H9 (cell line): ENCODE results near the gene CEBPE. TPM values are rescaled to one million over a fixed set of nuclear protein-coding genes. Genes with fewer than 3 reads are reported as not detected.

Experiments used
- DNase-seq: peaks from one replicate; pipeline ENCODE4 v3.0.0-alpha.2; 2017
- H2AFZ ChIP-seq: one replicate; pipeline ENCODE4 v1.6.1; 2013; ENCODE audit warnings: mild to moderate bottlenecking, low read length, control low read depth, moderate library complexity
- H2AK5ac ChIP-seq: 2 replicates; pipeline ENCODE4 v1.6.1; 2013; ENCODE audit warnings: low read length, control low read depth, mixed read lengths; ENCODE audit not compliant: insufficient read length
- H2BK120ac ChIP-seq: one replicate; pipeline ENCODE4 v1.6.1; 2013; ENCODE audit warnings: low read depth, mild to moderate bottlenecking, low read length, control low read depth, inconsistent platforms; ENCODE audit not compliant: poor library complexity, severe bottlenecking
- H2BK12ac ChIP-seq: 2 replicates; pipeline ENCODE4 v1.6.1; 2013; ENCODE audit warnings: low read length, control low read depth, mixed read lengths, low read depth; ENCODE audit not compliant: insufficient read length
- H2BK15ac ChIP-seq: 2 replicates; pipeline ENCODE4 v1.6.1; 2013; ENCODE audit warnings: low read depth, low read length, control low read depth
- H2BK20ac ChIP-seq: one replicate; pipeline ENCODE4 v1.6.1; 2013; ENCODE audit warnings: low read depth, mild to moderate bottlenecking, low read length, control low read depth, inconsistent platforms; ENCODE audit not compliant: poor library complexity, severe bottlenecking
- H2BK5ac ChIP-seq: 2 replicates; pipeline ENCODE4 v1.6.1; 2013; ENCODE audit warnings: low read length, control low read depth, mixed read lengths; ENCODE audit not compliant: insufficient read length
- H3K14ac ChIP-seq: 2 replicates; pipeline ENCODE4 v1.6.1; 2013; ENCODE audit warnings: low read length, control low read depth; ENCODE audit not compliant: insufficient read depth
- H3K18ac ChIP-seq: 2 replicates; pipeline ENCODE4 v1.6.1; 2013; ENCODE audit warnings: low read depth, mild to moderate bottlenecking, mixed read lengths, low read length, control low read depth; ENCODE audit not compliant: insufficient read length
- H3K23ac ChIP-seq: 2 replicates; pipeline ENCODE4 v1.6.1; 2013; ENCODE audit warnings: low read length, control low read depth, mixed read lengths, low read depth; ENCODE audit not compliant: insufficient read length
- H3K23me2 ChIP-seq: 2 replicates; pipeline ENCODE4 v1.6.1; 2013; ENCODE audit warnings: low read depth, mild to moderate bottlenecking, mixed read lengths, low read length, control low read depth; ENCODE audit not compliant: insufficient read length, poor library complexity, severe bottlenecking
- H3K27ac ChIP-seq: 2 replicates; pipeline ENCODE4 v1.5.1; 2013; ENCODE audit warnings: low read length, control low read depth, mixed read lengths, low read depth; ENCODE audit not compliant: insufficient read length
- H3K27me3 ChIP-seq: 2 replicates; pipeline ENCODE4 v1.6.1; 2013; ENCODE audit warnings: low read length, control low read depth, inconsistent platforms; ENCODE audit not compliant: insufficient read depth
- H3K4ac ChIP-seq: 2 replicates; pipeline ENCODE4 v1.6.1; 2013; ENCODE audit warnings: low read depth, mild to moderate bottlenecking, control low read depth, inconsistent platforms, low read length, moderate library complexity
- H3K4me1 ChIP-seq: 2 replicates; pipeline ENCODE4 v1.6.1; 2013; ENCODE audit warnings: low read length, control low read depth, inconsistent platforms; ENCODE audit not compliant: insufficient read depth
- H3K4me2 ChIP-seq: 2 replicates; pipeline ENCODE4 v1.6.1; 2013; ENCODE audit warnings: low read length, control low read depth, mixed read lengths; ENCODE audit not compliant: insufficient read length, insufficient read depth
- H3K56ac ChIP-seq: 2 replicates; pipeline ENCODE4 v1.6.1; 2013; ENCODE audit warnings: low read depth, mild to moderate bottlenecking, mixed read lengths, low read length, control low read depth; ENCODE audit not compliant: insufficient read length
- H3K79me1 ChIP-seq: 2 replicates; pipeline ENCODE4 v1.6.1; 2013; ENCODE audit warnings: low read depth, mild to moderate bottlenecking, moderate library complexity, low read length, control low read depth, inconsistent platforms; ENCODE audit not compliant: insufficient read depth, poor library complexity, severe bottlenecking
- H3K79me2 ChIP-seq: 2 replicates; pipeline ENCODE4 v1.6.1; 2013; ENCODE audit warnings: low read length, control low read depth, inconsistent platforms; ENCODE audit not compliant: insufficient read depth
- H3K9ac ChIP-seq: 2 replicates; pipeline ENCODE4 v1.6.1; 2013; ENCODE audit warnings: low read length, control low read depth, mixed read lengths; ENCODE audit not compliant: insufficient read length; ENCODE audit errors: extremely low read depth
- H3K9me3 ChIP-seq: one replicate; pipeline ENCODE4 v1.6.1; 2013; ENCODE audit warnings: low read depth, low read length, inconsistent platforms; ENCODE audit not compliant: control insufficient read depth
- H3T11ph ChIP-seq: one replicate; pipeline ENCODE4 v1.6.1; 2013; ENCODE audit warnings: mild to moderate bottlenecking, low read length, control low read depth, inconsistent platforms
- H4K20me1 ChIP-seq: one replicate; pipeline ENCODE4 v1.6.1; 2013; ENCODE audit not compliant: control insufficient read depth, insufficient read length, insufficient read depth
- H4K5ac ChIP-seq: 2 replicates; pipeline ENCODE4 v1.6.1; 2013; ENCODE audit warnings: low read depth, mild to moderate bottlenecking, mixed read lengths, low read length, control low read depth; ENCODE audit not compliant: insufficient read length
- H4K8ac ChIP-seq: replicated peaks from 2 replicates; pipeline ENCODE4 v1.6.1; 2013; ENCODE audit warnings: low read length, control low read depth, mixed read lengths, low read depth; ENCODE audit not compliant: insufficient read length
- H4K91ac ChIP-seq: 2 replicates; pipeline ENCODE4 v1.6.1; 2013; ENCODE audit warnings: low read depth, mild to moderate bottlenecking, moderate library complexity, mixed read lengths, low read length, control low read depth; ENCODE audit not compliant: insufficient read length
- H3K27ac Mint-ChIP-seq, 3 experiments: 2 replicates in 2 of 3; 3 replicates in 1 of 3; pipeline ENCODE4 v1.8.0; 2020 to 2021; ENCODE audit warnings: mixed read lengths in 3 of 3, mild to moderate bottlenecking in 1 of 3, moderate library complexity in 1 of 3
- H3K27me3 Mint-ChIP-seq: 2 replicates; pipeline ENCODE4 v1.8.0; 2021; ENCODE audit warnings: low read depth, mild to moderate bottlenecking, moderate library complexity, mixed read lengths
- H3K36me3 Mint-ChIP-seq, 3 experiments: 2 replicates in 2 of 3; 3 replicates in 1 of 3; pipeline ENCODE4 v1.8.0; 2020 to 2021; ENCODE audit warnings: low read depth in 3 of 3, mixed read lengths in 3 of 3; ENCODE audit not compliant: insufficient read depth in 1 of 3
- H3K4me1 Mint-ChIP-seq, 2 experiments: 2 replicates each; pipeline ENCODE4 v1.8.0; 2020; ENCODE audit warnings: mixed read lengths in 2 of 2
- H3K4me3 Mint-ChIP-seq, 2 experiments: 2 replicates in 1 of 2; 3 replicates in 1 of 2; pipeline ENCODE4 v1.8.0; 2020 to 2021; ENCODE audit warnings: mild to moderate bottlenecking in 2 of 2, mixed read lengths in 2 of 2, moderate library complexity in 1 of 2
- H3K9me3 Mint-ChIP-seq, 2 experiments: 2 replicates in 1 of 2; 3 replicates in 1 of 2; pipeline ENCODE4 v1.8.0; 2020; ENCODE audit warnings: mild to moderate bottlenecking in 2 of 2, mixed read lengths in 2 of 2, moderate library complexity in 1 of 2
- WGBS: extraction: QIAGEN DNeasy Blood & Tissue Kit; methylation state at CpG from one replicate; pipeline ENCODE4 v1.1.7; 2013; ENCODE audit warnings: missing lambda C conversion rate, low lambda C conversion rate, mixed read lengths; ENCODE audit not compliant: insufficient read length; ENCODE audit errors: extremely low coverage; 5-methylcytosine and 5-hydroxymethylcytosine counted together
- total RNA-seq: library from RNA; stranded (reverse); gene quantifications from 2 replicates; pipeline ENCODE4 v1.2.1, GENCODE V29; 2021
- TF ChIP-seq, protein P1 (sequence below): fragments of 200-600 bp; sonication (generic); conservative IDR thresholded peaks from 3 replicates; pipeline ENCODE4 v1.8.0; 2021; ENCODE audit warnings: antibody characterized with exemption, mild to moderate bottlenecking

Gene CEBPE
- total RNA-seq, 1 experiment from 2014 or later = not detected

DNA sequence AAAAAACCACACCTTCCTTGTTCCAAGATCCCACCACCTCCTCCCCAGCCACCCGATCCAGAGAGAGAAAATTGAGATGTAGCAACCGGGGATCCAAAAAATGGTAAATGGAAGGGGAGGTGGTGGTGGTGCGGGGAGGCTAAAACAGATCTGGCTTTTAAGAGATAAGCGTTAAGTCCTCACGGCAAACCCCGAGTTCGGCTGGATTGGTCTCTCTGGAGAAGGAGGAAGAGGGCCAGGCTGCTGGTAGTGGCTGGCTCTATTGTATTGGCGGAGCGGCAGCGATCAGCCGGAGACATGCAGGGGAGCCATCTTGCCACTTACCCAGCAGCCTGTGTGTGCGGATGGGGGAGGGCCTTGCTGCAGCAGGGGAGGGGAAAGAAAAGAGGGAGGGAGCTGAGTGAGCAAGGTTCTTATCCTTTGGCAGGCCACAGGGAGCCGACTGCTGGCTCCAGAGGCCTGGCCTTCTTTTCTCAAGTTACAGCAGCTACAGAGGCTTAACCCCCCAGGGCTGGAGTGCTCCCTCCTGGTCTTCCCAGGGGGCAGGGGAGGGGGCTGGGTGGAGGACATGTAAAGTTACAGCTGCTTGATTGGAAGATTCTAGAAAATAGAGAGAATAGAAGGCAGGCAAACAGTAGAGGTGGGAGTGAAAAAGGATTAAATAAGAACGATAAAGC, 47.7 kb downstream of the CEBPE start:
- Histone ChIP-seq H2BK20ac (no peak overlapping the region), H3K79me1 (peaks cover 11% of the 10 kb centered on the region), H2BK5ac (no peak overlapping the region), H3K4me1 (0 out of 2 replicates have a peak, but pooled peaks cover 3% of the 10 kb centered on the region), H2AFZ (no peak overlapping the region), H3K4ac (no peak overlapping the region; the same call in 1 of the 2 replicates), H3T11ph (no peak overlapping the region), H2BK15ac (no peak overlapping the region), H3K27me3 (no peaks in the 10 kb centered on the region), H3K18ac (peak overlapping the region; percentile 74), H3K79me2 (peaks cover 5% of the 10 kb centered on the region; the same call in 1 of the 2 replicates), H4K91ac (no peak overlapping the region), H4K20me1 (peaks cover 3% of the 10 kb centered on the region), H4K8ac (no peak overlapping the region), H2BK120ac (no peak overlapping the region), H2BK12ac (no peak overlapping the region), H3K14ac (peak overlapping the region; percentile 91; the same call in 1 of the 2 replicates), H3K56ac (no peak overlapping the region), H4K5ac (no peak overlapping the region), H3K23ac (no peak overlapping the region), H3K4me2 (peak overlapping the region; percentile 98), H3K9ac (peak overlapping the region; percentile 93), H3K27ac (peak overlapping the region; percentile 28), H2AK5ac (no peak overlapping the region), H3K23me2 (peaks cover 12% of the 10 kb centered on the region), H3K9me3 (no peaks in the 10 kb centered on the region)
- TF ChIP-seq, protein P1, sequence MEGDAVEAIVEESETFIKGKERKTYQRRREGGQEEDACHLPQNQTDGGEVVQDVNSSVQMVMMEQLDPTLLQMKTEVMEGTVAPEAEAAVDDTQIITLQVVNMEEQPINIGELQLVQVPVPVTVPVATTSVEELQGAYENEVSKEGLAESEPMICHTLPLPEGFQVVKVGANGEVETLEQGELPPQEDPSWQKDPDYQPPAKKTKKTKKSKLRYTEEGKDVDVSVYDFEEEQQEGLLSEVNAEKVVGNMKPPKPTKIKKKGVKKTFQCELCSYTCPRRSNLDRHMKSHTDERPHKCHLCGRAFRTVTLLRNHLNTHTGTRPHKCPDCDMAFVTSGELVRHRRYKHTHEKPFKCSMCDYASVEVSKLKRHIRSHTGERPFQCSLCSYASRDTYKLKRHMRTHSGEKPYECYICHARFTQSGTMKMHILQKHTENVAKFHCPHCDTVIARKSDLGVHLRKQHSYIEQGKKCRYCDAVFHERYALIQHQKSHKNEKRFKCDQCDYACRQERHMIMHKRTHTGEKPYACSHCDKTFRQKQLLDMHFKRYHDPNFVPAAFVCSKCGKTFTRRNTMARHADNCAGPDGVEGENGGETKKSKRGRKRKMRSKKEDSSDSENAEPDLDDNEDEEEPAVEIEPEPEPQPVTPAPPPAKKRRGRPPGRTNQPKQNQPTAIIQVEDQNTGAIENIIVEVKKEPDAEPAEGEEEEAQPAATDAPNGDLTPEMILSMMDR = no peak
- peak overlapping the region; percentile 87 to 99 for H3K4me3 Mint-ChIP-seq
- H3K27ac Mint-ChIP-seq = peak overlapping the region; percentile 98 to 100 (median 98)
- no peaks in the 10 kb centered on the region for H3K9me3 Mint-ChIP-seq
- peaks cover 38 to 82% (median 72%) of the 10 kb centered on the region in 3 experiments; a peak in 6 of 7 replicates for H3K36me3 Mint-ChIP-seq
- no peaks in the 10 kb centered on the region; the same call in 1 of the 2 replicates for H3K27me3 Mint-ChIP-seq
- DNase-seq = peak; percentile 94
- 100% methylated on average over 1 of the region's 14 CpGs for WGBS
- peaks cover 35 to 48% of the 10 kb centered on the region in 2 experiments for H3K4me1 Mint-ChIP-seq
